HepG2 (cell line): ENCODE data around the gene ARHGAP45. TPM values are rescaled to one million over a fixed set of nuclear protein-coding genes. Genes with fewer than 3 reads are reported as not detected.

ENCODE experiments used
- ARID4A ChIP-seq: sonication (generic); formaldehyde crosslinking; IDR thresholded peaks from 2 replicates; pipeline ENCODE4 v1.5.0; 2020; ENCODE audit warnings: mild to moderate bottlenecking, missing genetic modification reagents, borderline replicate concordance
- ARNT2 ChIP-seq: sonication (generic); formaldehyde crosslinking; IDR thresholded peaks from 2 replicates; pipeline ENCODE4 v1.8.0; 2022; ENCODE audit warnings: mild to moderate bottlenecking, low read depth, missing genetic modification reagents, moderate library complexity
- BCL6 ChIP-seq: IDR thresholded peaks from 2 replicates; pipeline ENCODE4 v1.6.1; 2016; ENCODE audit warnings: missing genetic modification reagents, missing compliant biosample characterization
- CEBPB ChIP-seq: IDR thresholded peaks from 2 replicates; pipeline ENCODE4 v1.6.1; 2011; ENCODE audit warnings: low read depth, low read length, improper control_type of control experiment, borderline replicate concordance
- CHCHD3 ChIP-seq: sonication (generic); formaldehyde crosslinking; IDR thresholded peaks from 2 replicates; pipeline ENCODE4 v1.8.0; 2022; ENCODE audit warnings: mild to moderate bottlenecking, missing genetic modification reagents, moderate library complexity
- HOXA7 ChIP-seq: sonication (generic); formaldehyde crosslinking; IDR thresholded peaks from 2 replicates; pipeline ENCODE4 v1.8.1; 2022; ENCODE audit warnings: mild to moderate bottlenecking, missing genetic modification reagents, moderate library complexity
- MEIS1 ChIP-seq: sonication (generic); formaldehyde crosslinking; IDR thresholded peaks from 2 replicates; pipeline ENCODE4 v1.9.0; 2021; ENCODE audit warnings: mild to moderate bottlenecking, missing genetic modification reagents, moderate library complexity, borderline replicate concordance
- MXI1 ChIP-seq: IDR thresholded peaks from 3 replicates; pipeline ENCODE4 v1.6.1; 2012; ENCODE audit warnings: low read depth, low read length, inconsistent platforms, borderline replicate concordance
- PITX1 ChIP-seq: sonication (generic); formaldehyde crosslinking; IDR thresholded peaks from 2 replicates; pipeline ENCODE4 v1.5.1; 2020; ENCODE audit warnings: mild to moderate bottlenecking, missing genetic modification reagents
- POLR2A ChIP-seq, 2 experiments: IDR thresholded peaks; 2 replicates each; pipeline ENCODE4 v1.6.1; 2011; ENCODE audit warnings: low read depth in 2 of 2, low read length in 2 of 2, mild to moderate bottlenecking in 1 of 2, moderate library complexity in 1 of 2; ENCODE audit not compliant: insufficient read depth in 1 of 2
- REL ChIP-seq: sonication (generic); formaldehyde crosslinking; conservative IDR thresholded peaks from 2 replicates; pipeline ENCODE4 v1.8.0; 2022; ENCODE audit warnings: mild to moderate bottlenecking, missing genetic modification reagents, moderate library complexity
- SIN3A ChIP-seq: IDR thresholded peaks from 2 replicates; pipeline ENCODE4 v1.6.1; 2011; ENCODE audit warnings: low read depth, mild to moderate bottlenecking, control low read depth, low read length, borderline replicate concordance
- SNRNP70 ChIP-seq: fragments of 200-400 bp; formaldehyde crosslinking; IDR thresholded peaks from 2 replicates; pipeline ENCODE4 v1.6.1; 2017; ENCODE audit warnings: mild to moderate bottlenecking, low read depth, low read length, moderate library complexity
- SP2 ChIP-seq: sonication (generic); formaldehyde crosslinking; IDR thresholded peaks from 2 replicates; pipeline ENCODE4 v1.5.1; 2020; ENCODE audit warnings: mild to moderate bottlenecking, missing genetic modification reagents
- SYNCRIP ChIP-seq: fragments of 200-400 bp; formaldehyde crosslinking; IDR thresholded peaks from 2 replicates; pipeline ENCODE4 v1.6.1; 2018; ENCODE audit warnings: mild to moderate bottlenecking, low read depth, low read length; ENCODE audit not compliant: insufficient read depth
- ZKSCAN8 ChIP-seq: IDR thresholded peaks from 2 replicates; pipeline ENCODE4 v1.6.1; 2016; ENCODE audit warnings: borderline replicate concordance, missing genetic modification reagents, missing compliant biosample characterization
- ZNF263 ChIP-seq: sonication (generic); formaldehyde crosslinking; IDR thresholded peaks from 2 replicates; pipeline ENCODE4 v1.4.0; 2020; ENCODE audit warnings: missing genetic modification reagents
- ZNF292 ChIP-seq: sonication (generic); formaldehyde crosslinking; IDR thresholded peaks from 2 replicates; pipeline ENCODE4 v1.8.1; 2022; ENCODE audit warnings: mild to moderate bottlenecking, low read depth, missing genetic modification reagents, borderline replicate concordance
- ZNF652 ChIP-seq: IDR thresholded peaks from 2 replicates; pipeline ENCODE4 v1.6.1; 2016; ENCODE audit warnings: low read depth, borderline replicate concordance
- ZNF660 ChIP-seq: sonication (generic); formaldehyde crosslinking; IDR thresholded peaks from 2 replicates; pipeline ENCODE4 v1.5.1; 2020; ENCODE audit warnings: mild to moderate bottlenecking, low read depth, missing genetic modification reagents, borderline replicate concordance
- polyA plus RNA-seq, 8 experiments: library from polyadenylated mRNA; depleted of rRNA in 3 of 8; stranded (reverse) in 7 of 8; unstranded in 1 of 8; fragments of >200 nt; fragmentation: Illumina TruSeq in 4 of 8; extraction: Trizol in 4 of 8; gene quantifications; 2 replicates each; pipeline versions ENCODE4 v1.2.1 to v1.2.3, GENCODE V29; 2011 to 2016; ENCODE audit warnings: low read depth in 4 of 8, missing spikeins in 1 of 8, mixed read lengths in 1 of 8; ENCODE audit not compliant: insufficient read depth in 1 of 8
- total RNA-seq, 5 experiments: library from RNA; depleted of rRNA; stranded (reverse); fragments of >200 nt; fragmentation: Illumina TruSeq; extraction: Trizol; gene quantifications; 2 replicates each; pipeline ENCODE4 v1.2.3, GENCODE V29; 2016; ENCODE audit warnings: low read depth in 1 of 5
- TF ChIP-seq, protein P1 (sequence below): sonication (generic); formaldehyde crosslinking; IDR thresholded peaks from 2 replicates; pipeline ENCODE4 v1.4.0; 2020; ENCODE audit warnings: mild to moderate bottlenecking, missing genetic modification reagents
- TF ChIP-seq, protein P2 (sequence below): IDR thresholded peaks from 2 replicates; pipeline ENCODE4 v1.6.1; 2016; ENCODE audit warnings: missing genetic modification reagents, missing compliant biosample characterization

ARHGAP45 gene
- total and polyA plus RNA-seq, 2 of the 13 experiments (the other 11 are each of a cell fraction or from before 2014, with no cell fraction given): 0.84 to 32.0 TPM

DNA sequence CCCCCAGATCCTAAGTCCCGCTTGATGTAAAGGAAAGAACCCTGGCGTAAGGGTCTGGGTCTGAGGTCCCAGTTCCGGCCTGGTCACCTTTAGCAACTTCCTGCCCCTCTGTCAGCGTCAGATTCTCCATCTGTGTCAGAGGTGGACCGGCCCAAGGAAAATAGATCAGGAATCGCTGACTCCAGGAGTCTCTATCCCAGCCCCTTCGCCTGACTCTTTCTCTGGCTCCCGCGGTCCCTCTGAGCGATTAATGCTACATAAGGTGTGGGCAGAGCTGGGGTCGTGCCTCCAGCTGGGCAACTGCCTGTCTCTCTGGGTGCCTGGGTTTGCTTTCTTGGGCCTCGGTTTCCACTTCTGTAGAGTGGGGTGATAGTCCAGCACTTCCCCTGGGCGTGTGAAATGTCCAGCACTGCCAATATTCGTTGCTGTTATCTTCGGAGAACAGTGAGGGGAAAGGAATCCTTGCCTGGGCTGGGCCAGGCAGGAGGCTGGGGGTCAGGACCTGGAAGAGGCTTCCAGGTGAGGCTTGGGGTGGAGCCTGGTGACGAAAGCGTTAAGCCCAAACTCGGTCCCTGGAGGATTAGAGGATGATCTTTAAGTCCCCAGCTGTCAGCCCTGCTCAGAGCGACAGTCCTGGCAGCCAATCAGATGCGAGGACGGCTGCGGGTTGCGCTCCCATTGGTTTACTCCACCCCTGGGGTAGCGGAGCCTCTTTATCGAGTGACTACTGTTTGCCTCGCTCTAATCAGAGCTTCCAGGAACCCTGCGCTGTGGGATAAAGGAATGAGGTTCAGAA is 26.3 kb upstream of the ARHGAP45 start (continued):
- TF ChIP-seq ARID4A (CRISPR knock-in tag) (peak; percentile 55; the same call in 1 of the 2 replicates), ARNT2 (CRISPR knock-in tag) (0 out of 2 replicates have a peak, but pooled peaks have one; percentile 58), ZNF652 (CRISPR knock-in tag) (peak; percentile 97), ZNF263 (no peak), HOXA7 (no peak), SIN3A (peak; percentile 72; the same call in 1 of the 2 replicates), BCL6 (CRISPR knock-in tag) (0 out of 2 replicates have a peak, but pooled peaks have one; percentile 51), ZNF292 (CRISPR knock-in tag) (peak; percentile 75; the same call in 1 of the 2 replicates), SP2 (CRISPR knock-in tag) (peak; percentile 96), SYNCRIP (no peak), ZKSCAN8 (CRISPR knock-in tag) (peak; percentile 98), POLR2A (IDR thresholded peaks at IDR 0.05; ENCODE audit: insufficient read depth in 1 of 2, low read depth in 2 of 2, low read length in 2 of 2) (no peak), MEIS1 (CRISPR knock-in tag) (peak; percentile 67; the same call in 1 of the 2 replicates), SNRNP70 (no peak), MXI1 (peak; percentile 48; the same call in 1 of the 3 replicates), REL (CRISPR knock-in tag) (no peak), PITX1 (CRISPR knock-in tag) (peak; percentile 96), ZNF660 (CRISPR knock-in tag) (no peak), CHCHD3 (0 out of 2 replicates have a peak, but pooled peaks have one; percentile 25), CEBPB (no peak)
- TF ChIP-seq, protein P1, sequence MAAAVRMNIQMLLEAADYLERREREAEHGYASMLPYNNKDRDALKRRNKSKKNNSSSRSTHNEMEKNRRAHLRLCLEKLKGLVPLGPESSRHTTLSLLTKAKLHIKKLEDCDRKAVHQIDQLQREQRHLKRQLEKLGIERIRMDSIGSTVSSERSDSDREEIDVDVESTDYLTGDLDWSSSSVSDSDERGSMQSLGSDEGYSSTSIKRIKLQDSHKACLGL (CRISPR knock-in tag): no peak
- TF ChIP-seq, protein P2, sequence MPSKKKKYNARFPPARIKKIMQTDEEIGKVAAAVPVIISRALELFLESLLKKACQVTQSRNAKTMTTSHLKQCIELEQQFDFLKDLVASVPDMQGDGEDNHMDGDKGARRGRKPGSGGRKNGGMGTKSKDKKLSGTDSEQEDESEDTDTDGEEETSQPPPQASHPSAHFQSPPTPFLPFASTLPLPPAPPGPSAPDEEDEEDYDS: 0 out of 2 replicates have a peak, but pooled peaks have one; percentile 6
